GM10847 (cell line): Measurements from ENCODE around the gene NME7.

Experiments used
- POLR2A ChIP-seq: IDR thresholded peaks from 2 replicates; pipeline ENCODE4 v1.6.1; 2011; ENCODE audit not compliant: insufficient read length; ENCODE audit errors: extremely low read depth

NME7 gene, protein sequence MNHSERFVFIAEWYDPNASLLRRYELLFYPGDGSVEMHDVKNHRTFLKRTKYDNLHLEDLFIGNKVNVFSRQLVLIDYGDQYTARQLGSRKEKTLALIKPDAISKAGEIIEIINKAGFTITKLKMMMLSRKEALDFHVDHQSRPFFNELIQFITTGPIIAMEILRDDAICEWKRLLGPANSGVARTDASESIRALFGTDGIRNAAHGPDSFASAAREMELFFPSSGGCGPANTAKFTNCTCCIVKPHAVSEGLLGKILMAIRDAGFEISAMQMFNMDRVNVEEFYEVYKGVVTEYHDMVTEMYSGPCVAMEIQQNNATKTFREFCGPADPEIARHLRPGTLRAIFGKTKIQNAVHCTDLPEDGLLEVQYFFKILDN

DNA sequence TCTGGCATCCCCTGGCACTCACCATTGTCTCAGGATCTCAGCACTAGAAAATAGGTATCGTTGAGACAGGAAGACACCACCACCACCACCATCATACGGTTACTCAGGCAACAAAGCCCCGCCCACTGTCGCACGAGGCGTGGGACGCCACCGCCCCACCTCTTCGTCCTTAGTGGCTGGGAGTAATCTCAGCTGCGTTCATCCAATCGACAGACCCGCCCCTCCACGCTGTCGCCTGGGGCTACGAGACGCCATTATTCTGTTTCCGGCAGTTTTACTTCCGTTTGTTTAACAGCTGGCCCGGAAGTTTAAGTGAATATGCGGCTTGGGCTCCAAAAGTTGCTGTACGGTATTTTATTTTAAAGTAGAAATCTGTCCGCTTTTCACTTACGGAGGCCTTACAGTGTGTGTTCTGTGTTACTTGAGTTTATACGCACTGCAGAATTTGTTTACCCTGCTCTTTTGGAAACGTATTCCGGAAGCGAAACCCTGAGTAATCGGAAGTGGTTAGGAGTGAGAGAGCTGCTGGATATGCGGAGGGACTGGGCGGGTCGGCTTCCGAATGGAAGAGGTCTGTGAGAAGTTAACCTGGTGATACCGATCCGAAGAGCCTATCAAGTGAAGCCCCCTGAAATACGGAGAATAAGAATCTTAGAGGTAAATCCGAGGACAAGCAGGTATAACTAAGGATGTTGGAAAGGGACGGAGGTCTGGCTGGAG, at the start of gene NME7, which contains the start of gene BLZF1:
NME7 (minus strand) TSS at position 112 of the 720 bp plus-strand sequence; CDS start at position 25, 87 bp downstream.
BLZF1 (plus strand) TSS at position 510 of the 720 bp plus-strand sequence. CDS start 1,328 bp downstream, outside the sequence.
- no peak for TF ChIP-seq POLR2A

DNA sequence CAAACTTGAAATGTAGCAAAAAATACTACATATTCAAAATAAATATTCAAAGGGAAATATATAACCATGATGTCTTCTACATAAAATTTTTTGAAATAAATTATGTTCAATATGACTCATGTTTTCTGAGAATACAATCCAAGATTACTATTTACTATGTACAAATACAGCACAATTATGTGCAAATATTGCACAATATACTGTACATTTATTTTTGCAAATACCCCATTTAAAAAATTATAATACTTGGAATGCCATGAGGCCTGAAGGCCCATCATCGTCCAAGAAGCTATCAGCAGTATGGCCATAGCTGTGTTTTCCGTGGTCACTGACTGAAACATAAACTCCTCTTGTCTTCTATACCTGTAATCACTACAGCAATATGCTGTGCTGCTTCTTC, 47.4 kb upstream of the NME7 start:
- TF ChIP-seq POLR2A = no peak

- no peak for TF ChIP-seq POLR2A
These were observed 28.4 kb upstream of the NME7 start for GRCh38 chr1:169395955-169396354.

- no peak for TF ChIP-seq POLR2A
These were observed 24.8 kb upstream of the NME7 start for GRCh38 chr1:169392406-169392805.

DNA sequence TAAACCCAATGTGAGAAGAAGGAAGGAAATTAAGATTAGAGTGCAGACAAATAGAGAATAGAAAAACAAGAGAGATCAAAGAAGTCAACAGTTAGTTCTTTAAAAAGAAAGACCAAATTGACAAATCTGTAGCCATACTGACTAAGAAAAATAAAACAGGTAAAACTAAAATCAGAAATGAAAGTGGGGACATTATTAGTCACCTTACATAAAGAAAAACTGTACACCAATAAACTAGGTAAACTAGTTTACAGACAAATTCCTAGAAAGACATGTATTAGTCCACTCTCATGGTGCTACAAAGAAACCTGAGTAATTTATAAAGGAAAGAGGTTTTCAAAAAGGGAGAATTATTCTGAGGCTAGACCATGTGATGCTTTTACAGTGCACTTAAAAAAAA, 22.7 kb upstream of the NME7 start:
- no peak for TF ChIP-seq POLR2A

DNA sequence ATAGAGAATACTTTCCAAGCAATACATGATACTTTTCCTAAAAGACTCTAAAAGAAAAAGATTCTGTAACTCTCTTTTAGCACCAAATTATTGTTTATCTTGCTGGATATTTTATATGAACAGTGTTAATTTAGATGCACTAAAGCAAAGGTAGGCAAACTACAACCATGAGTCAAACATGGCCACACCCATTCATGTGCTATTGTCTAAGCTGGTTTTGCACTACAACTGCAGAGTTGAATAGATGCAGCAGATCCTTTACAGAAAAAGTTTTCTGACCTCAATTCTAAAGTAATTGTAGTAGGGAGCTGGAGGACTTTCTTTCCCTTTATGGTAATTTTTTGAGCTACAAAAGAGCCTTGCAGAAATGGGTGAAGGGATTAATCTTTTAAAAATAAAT, 19.8 kb upstream of the NME7 start:
- no peak for TF ChIP-seq POLR2A

DNA sequence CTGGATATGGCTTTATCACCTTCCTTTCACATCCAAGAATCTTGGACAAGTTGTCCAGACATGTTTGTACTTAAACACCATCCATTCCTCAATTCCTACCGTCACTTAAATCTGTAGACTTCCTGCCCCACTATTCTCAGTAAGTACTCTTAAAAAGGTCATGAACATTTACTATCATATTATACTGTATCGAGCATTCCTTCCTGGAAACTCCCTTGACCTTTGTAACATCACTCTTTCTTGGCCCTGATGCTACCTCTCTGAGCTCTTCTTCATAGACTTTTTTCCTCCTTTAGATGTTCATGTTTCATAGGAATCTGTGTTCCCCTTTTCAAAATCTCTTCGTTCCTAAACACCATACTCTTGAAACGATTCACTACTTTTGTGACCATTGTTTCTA, 15.9 kb upstream of the NME7 start:
- no peak for TF ChIP-seq POLR2A

GRCh38 chr1:169381162-169381561, 13.6 kb upstream of the NME7 start:
- no peak for TF ChIP-seq POLR2A

DNA sequence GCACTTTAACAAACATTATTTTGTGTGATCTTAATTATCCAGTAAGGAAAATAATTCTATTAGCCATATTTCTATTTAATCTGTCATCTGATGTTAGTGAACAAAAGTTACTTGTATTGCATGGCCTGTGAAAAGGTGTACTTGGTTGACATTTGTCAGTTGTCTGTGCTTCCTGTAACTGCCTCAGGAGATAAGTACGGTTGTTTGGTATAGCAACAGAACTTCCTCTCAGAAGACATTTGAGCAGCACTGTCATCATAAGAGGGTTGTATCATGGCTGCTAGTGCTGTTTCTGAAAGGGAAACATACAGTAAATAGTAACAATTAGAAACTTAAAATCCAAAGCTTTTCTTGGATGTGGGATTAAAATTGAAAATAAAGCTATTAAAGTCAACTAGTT, 3.8 kb upstream of the NME7 start:
- no peak for TF ChIP-seq POLR2A

DNA sequence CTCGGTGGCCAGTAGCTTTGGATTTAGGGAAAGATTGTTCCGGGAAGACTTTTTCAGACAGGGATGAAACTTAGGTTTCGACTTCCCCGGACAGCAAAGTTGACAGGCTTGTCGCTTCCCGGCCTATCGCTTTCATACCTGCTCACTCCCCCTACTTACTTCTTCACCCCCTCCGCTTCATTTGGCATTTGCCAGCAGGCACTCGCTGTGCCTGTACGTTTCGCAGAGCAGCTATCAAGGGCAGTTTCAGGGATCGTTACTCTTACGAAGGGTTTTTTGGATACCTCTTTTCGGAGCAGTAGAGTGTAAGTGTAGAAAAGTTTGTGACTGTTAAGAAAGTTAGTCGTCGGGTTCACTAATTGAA, 791 bp upstream of the NME7 start:
- no peak for TF ChIP-seq POLR2A

DNA sequence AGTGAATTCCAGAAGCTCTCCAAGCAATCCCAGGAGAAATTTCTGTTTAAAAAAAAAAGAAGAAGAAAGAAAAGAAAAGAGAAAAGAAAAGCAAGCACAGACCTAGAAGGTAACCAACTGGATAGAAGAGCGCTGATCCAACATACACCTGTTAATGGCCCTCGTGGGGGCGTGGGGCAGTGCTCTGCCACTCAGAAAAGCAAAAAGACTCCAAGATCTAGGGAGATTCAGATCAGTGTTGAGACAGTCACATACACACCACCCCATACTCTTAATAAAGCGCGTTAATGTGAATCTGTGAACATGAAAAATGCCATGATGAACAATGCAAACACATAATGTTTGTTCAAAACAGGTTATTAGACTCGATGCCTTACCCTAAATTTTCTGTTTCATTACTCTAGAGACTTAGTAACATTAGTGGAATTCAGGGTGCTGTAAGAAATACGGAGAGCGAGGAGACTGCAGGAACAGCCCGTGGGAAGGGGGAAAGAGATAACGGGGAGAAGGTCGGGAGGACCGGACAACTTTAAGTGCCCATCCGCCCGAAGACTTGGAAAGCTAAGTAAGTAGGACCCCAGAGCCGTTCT, 406 bp downstream of the NME7 start:
- TF ChIP-seq POLR2A = no peak

GRCh38 chr1:169364948-169365347, 2.6 kb downstream of the NME7 start:
- no peak for TF ChIP-seq POLR2A

DNA sequence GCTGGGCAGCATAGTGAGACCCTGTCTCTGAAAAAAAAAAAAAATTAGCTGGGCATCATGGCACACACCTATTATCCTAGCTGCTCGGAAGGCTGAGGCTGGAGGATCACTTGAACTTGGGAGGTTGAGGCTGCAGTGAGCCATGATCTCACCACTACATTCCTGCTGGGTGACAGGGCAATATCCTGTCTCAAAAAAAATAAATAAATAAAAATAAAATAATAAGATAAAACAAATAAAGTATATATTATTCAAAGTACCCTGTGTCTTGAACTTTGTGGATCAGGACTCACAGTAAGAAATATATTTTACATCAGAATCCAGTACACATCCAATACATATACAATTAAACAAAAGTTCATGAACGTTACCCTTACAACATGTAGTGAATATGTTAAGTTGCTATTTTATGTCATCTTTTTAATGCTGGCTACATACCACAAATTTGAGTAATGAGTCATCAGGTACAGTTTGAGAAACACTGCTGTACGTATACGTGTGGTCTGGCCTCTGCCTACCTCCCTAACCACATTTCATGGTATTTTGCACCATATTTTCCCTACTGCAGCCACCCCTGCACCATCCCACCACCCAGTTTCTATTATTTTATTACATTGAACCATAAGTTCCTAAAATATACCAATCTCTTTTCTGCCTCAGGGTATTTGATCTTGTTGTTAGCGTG, 4.4 kb downstream of the NME7 start:
- TF ChIP-seq POLR2A = no peak

DNA sequence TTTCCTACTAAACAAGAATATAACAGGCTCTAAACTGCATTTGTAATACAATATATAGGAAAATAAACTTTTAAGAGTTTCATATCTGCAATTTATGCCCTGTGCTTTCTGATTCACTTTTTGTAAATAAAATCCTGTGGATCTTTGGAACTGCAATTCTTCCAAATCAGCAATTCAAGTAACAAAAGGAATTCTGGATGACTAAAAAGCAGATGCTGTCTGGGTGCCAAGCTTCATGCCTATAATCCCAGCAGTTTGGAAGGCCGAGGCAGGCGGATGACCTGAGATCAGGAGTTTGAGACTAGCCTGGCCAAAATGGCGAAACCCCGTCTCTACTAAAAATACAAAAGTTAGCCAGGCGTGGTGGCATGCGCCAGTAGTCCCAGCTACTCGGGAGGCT, 6.3 kb downstream of the NME7 start:
- TF ChIP-seq POLR2A = no peak

- no peak for TF ChIP-seq POLR2A
These were observed 7.2 kb downstream of the NME7 start for GRCh38 chr1:169360415-169360814.
